Stimulated activated CD8-positive, alpha-beta memory T cell treated with anti-CD3 and anti-CD28 coated beads, Interleukin-7, amount 100 ng/mL, for 48 hours (primary cell): Measurements from ENCODE around the gene ASF1B.
"Not testable (repeated sequence)": the region's sequence is repeated elsewhere in the genome, so short reads cannot be mapped to it uniquely, and the experiment has no call there.

Experiments used
- DNase-seq, 2 donors: peaks; one replicate each; pipeline ENCODE4 v3.0.0-alpha.2; 2020; ENCODE audit warnings: low read depth in 1 of 2; ENCODE audit errors: extremely low read depth in 1 of 2

The ASF1B gene

DNA sequence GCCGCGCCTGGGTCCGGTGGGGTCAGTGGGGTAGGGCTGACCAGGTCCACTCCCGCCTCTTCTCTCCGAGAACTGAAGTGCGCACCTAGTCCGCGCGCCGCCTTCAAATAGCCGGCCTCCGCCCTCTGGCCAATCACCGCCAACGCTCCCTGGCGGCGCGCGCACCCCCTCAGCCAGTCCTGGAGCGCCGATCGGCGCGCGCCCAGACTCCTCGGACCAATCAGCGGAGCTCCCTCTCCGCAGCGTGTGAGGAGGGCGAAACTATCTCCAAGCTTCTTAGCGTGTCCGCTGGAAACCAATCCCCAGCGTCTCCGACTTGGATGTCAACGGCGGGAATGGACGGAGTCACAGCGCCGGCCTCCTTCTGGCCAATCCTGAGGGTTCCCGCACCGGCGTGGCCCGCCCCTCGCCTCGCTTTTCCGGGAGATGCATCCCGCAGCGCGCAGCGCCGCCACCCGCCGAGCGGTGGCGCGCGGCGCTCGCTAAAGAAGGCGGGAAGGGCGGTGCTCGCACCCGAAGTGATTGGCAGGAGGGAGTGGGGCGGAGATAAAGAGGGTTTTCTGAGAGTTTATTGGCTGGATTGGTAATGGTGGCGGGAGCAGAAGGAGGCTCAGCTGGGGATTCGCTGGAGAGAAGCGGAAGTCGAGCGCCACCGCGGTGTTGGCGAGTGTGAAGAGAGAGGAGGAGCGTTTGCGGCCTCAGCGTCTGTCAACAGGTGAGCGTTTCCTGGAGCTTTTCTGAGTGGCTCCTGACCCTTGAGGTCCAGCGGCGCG lies at the start of gene ASF1B:
TSS of gene ASF1B (minus strand) at position 81 of the 773 bp plus-strand sequence. CDS start 133 bp downstream, outside the sequence.
- peak; percentile 97 for DNase-seq

DNA sequence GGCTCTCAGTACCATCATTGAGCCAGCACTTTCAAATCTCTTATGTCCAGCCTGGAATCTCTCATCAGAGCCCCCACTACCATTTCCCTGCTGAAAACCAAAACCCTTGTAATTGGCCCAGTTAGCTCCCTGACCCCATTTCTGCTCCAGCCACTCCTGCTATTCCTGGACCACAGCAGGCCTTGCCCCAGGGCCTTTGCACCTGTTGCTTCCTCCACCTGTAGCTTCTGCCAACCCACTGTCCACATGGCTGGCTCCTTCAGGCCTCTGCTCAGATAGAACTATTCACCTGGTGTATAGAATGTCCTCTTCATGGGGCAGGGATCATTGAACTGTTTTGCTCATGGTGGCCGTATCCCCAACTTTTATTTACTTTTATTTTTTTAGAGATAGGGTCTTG lies 49.3 kb upstream of the ASF1B start:
- DNase-seq = not testable (repeated sequence)

- DNase-seq = no peak
Measured at GRCh38 chr19:14185158-14185557, 48.8 kb upstream of the ASF1B start.

- DNase-seq = no peak
Measured at GRCh38 chr19:14183741-14184350, 47.5 kb upstream of the ASF1B start.

- DNase-seq = no peak
Measured at GRCh38 chr19:14182476-14182875, 46.1 kb upstream of the ASF1B start.

DNA sequence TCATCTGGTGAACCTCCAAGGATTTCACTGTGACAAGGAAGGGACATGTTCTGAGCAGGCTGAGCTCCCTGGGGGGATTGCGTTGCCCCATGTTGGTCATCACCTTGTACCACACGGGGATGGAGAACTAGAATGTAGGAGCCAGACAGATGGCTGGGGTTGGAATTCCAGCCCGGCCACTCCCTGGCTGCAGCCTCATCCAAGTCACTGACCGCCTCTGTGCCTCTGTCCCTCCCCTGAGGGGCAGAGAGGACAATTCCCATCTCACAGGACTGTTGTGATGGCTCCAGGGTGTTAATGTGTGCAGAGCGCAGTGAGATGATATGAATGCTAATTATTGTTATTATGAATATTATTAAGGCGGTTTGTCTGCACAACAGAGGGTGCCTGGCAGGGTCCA lies 45.5 kb upstream of the ASF1B start:
- no peak for DNase-seq

- not testable (repeated sequence) for DNase-seq
Measured at GRCh38 chr19:14181199-14181598, 44.8 kb upstream of the ASF1B start.

DNA sequence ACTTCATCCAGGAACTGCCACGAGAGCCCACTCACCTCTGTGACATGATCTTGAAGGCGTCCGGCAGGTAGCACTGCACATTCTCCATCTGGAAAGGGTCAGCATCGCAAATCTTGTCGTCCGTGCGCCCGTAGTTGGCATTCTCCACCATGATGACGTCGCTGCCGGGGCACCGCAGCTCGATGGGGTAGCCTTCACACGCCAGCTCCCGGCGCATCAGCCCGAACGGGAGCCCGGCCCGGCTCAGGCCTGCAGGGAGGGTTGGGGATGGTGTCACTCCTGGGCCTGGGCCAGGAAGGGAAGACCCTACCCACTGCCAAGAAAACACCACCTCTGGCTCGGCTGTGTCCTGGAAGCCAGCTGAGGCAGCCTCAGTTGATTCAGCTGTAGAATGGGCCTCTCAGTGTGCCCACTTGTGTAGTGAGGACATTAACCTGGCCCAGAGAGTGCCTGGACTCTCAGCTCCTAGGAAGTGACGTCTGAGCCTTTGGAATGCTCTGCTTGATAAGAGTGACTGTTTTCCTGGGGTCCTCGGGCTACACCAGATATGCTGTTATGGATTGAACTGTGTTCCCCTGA lies 41.2 kb upstream of the ASF1B start:
- no peak for DNase-seq

DNA sequence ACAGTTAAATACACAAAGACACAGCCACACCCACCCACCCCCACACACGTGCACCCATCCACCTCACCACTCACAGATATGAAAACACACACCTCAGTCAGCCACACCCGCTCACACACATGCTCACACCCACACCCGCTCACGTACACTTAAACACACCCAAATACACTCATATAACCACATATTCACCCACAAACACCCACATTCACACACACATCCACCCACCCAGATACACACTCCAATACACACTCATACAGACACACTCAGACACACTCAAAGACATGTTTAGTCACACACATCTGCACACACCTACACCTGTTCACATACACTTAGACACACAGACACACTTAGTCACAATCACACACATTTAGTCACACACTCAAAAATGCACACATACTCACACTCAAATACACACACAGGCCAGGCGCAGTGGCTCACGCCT lies 39.0 kb upstream of the ASF1B start:
- no peak for DNase-seq

- DNase-seq = no peak
Measured at GRCh38 chr19:14174883-14175282, 38.5 kb upstream of the ASF1B start.

DNA sequence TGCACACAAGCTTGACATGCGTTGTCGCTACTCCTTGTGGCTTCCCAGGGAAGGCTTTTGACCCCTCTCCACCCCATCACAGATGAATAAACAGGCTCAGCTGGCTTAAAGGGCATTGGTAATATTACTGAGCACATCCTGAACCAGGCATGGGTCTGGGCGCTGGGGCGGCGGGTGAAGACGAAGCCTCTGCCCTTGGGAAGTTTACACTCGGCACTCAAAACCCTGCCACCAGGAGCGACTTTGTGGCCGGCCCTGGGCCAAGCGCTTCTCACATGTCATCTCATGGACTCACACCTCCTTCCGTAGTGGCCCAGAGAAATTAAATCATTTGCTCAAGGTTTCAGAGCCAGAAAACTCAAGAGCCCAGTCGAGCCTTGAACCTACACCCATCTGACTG lies 32.6 kb upstream of the ASF1B start:
- DNase-seq = no peak

GRCh38 chr19:14168259-14168972 lies 32.0 kb upstream of the ASF1B start:
- no peak for DNase-seq

- DNase-seq = no peak
Measured at GRCh38 chr19:14167576-14168138, 31.3 kb upstream of the ASF1B start.

DNA sequence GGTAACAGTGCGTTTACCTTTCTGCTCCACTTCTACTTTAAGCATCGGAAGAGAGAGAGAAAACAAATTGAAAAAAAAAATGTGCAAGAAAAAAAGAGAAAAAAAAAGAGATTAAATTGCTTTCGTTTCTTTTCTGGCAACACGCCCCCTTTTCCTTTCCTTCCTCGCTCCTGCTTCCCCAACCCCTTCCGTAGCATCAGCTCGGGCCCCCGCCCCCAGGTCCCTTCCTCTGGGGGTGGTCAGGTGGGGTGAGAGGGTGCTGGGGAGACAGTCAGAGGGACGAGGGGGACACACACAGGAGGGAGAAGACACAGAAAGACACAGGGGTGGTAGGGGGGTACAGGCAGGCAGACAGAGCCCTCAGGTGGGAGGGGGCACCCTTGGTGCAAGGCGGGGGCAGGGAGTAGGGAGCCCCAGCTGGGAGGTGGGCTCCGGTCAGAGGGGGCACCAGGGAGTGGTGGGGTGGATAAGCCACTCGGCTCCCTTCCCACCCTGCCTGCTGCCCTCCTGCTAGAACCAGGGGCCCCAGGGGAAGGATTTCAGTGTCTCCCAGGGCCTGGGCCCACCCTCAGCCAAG lies 30.7 kb upstream of the ASF1B start:
- DNase-seq = no peak

GRCh38 chr19:14165990-14166830 lies 29.8 kb upstream of the ASF1B start:
- DNase-seq = no peak

DNA sequence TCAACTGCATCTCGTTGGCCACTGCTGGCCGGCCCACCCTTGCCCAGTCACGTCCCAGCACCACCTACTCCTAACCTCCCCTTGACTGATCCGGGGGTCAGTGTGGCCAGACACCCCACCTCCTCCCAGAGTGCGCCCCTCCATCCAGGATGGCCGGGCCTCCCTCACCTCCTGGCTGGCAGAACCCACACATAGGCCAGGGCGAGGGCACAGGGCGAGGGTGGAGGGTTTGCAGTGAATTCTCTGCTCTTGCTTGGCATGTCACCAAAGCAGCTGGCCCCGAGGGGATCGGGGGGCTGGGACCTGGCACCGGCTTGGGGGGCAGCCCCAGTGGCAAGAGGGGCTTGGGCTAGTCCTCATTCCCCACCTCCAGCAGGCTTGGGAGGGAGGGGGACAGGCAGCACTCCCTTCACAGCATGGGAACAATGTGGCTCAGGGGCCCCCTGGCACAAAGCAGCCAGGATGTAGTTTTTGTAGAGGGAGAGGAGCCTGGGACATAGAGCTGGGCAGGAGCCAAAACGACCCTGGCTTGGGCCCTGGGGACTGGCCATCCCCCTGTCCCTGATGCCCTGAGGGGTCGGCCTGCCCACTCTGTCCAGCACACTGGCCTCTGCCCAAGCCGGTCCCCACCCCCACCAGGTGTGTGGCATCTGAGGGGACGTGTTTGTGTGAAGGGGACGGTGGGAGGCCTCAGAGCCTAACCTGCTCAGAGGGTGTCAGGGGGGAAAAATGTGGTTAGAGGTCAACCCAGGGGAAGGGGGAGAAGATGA lies 28.5 kb upstream of the ASF1B start:
- no peak for DNase-seq

GRCh38 chr19:14164082-14164481 lies 27.7 kb upstream of the ASF1B start:
- DNase-seq = no peak

GRCh38 chr19:14162871-14163297 lies 26.5 kb upstream of the ASF1B start:
- no peak for DNase-seq

DNA sequence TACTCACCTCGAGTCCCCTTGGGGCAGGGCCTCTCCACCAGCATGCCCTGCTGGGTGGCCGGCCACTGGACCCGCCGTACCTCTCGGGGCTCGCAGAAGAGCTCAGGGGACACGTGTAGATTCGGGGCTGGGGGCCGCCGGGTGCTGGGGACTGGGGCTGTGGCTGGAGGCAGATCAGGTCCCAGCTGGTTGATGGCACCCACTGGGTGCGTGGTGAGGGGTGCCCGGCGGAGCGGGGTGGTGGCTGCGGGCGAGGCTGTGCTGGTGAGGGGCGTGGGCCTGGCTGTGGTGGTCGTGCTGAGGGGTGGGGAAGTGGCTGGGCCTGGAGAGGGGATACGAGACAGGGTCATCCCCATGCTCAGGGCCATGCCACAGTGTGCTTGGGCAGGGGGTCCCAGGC lies 24.9 kb upstream of the ASF1B start:
- no peak for DNase-seq
